Urothelium cell line (cell line): ENCODE results near the gene WDTC1.

Experiments
- DNase-seq: peaks from one replicate; pipeline ENCODE4 v3.0.0; 2011; ENCODE audit warnings: low spot score, mixed read lengths
- FAIRE-seq: peaks from 2 replicates; lab custom pipeline; 2011; peaks lifted over from hg19 to GRCh38; lab: Jason Lieb, UNC

Gene WDTC1

GRCh38 chr1:27351541-27352107, 117.2 kb downstream of the WDTC1 start:
- no peak for DNase-seq
- no peak for FAIRE-seq

GRCh38 chr1:27353166-27353565, 118.7 kb downstream of the WDTC1 start:
- no peak for FAIRE-seq
- no peak for DNase-seq

GRCh38 chr1:27353629-27354028, 119.2 kb downstream of the WDTC1 start:
- DNase-seq (no peak), FAIRE-seq (no peak)

GRCh38 chr1:27355683-27356082, 121.3 kb downstream of the WDTC1 start:
- DNase-seq: no peak
- FAIRE-seq: no peak

- DNase-seq (no peak), FAIRE-seq (no peak)
Measured at GRCh38 chr1:27356277-27356618, 121.8 kb downstream of the WDTC1 start.

- DNase-seq (no peak), FAIRE-seq (no peak)
Measured at GRCh38 chr1:27356619-27357280, 122.3 kb downstream of the WDTC1 start.

GRCh38 chr1:27357281-27358037, 123.0 kb downstream of the WDTC1 start:
- FAIRE-seq: no peak
- peak; percentile 87 for DNase-seq
